Left ventricle myocardium inferior (tissue), 1 donor: ENCODE measurements around the gene ARHGAP32. TPM values are rescaled to one million over a fixed set of nuclear protein-coding genes. Genes with fewer than 3 reads are reported as not detected.

ENCODE experiments used
- DNase-seq: peaks from one replicate; pipeline ENCODE4 v3.0.0-alpha.2; 2020
- H3K27ac ChIP-seq: fragments of 200-600 bp; replicated peaks from 2 replicates; pipeline ENCODE4 v1.8.0; 2021
- H3K27me3 ChIP-seq: fragments of 200-600 bp; 2 replicates; pipeline ENCODE4 v1.8.0; 2021; ENCODE audit warnings: low read depth
- H3K36me3 ChIP-seq: fragments of 200-600 bp; 2 replicates; pipeline ENCODE4 v1.8.0; 2021
- H3K4me1 ChIP-seq: fragments of 200-600 bp; 2 replicates; pipeline ENCODE4 v1.8.0; 2021
- H3K4me3 ChIP-seq: fragments of 200-600 bp; 2 replicates; pipeline ENCODE4 v1.8.0; 2021; ENCODE audit warnings: mild to moderate bottlenecking, moderate library complexity
- H3K9me3 ChIP-seq: fragments of 200-600 bp; replicated peaks from 2 replicates; pipeline ENCODE4 v1.8.0; 2021
- CTCF ChIP-seq: fragments of 200-600 bp; IDR thresholded peaks from 2 replicates; pipeline ENCODE4 v1.8.0; 2021; ENCODE audit warnings: antibody characterized with exemption, mild to moderate bottlenecking, borderline replicate concordance
- intact Hi-C: fragments of 100-400 bp; cut with micrococcal nuclease; formaldehyde crosslinking; loops from one replicate; pipeline ENCODE4 v1.11.0; 2022
- total RNA-seq: library from RNA; stranded (reverse); fragmentation: NEBNext Ultra II Directional; extraction: Animal tissue kit (Norgen Biotek cat#: 25700); gene quantifications from one replicate; pipeline ENCODE4 v1.2.1, GENCODE V29; 2021
- donor health status: DM: no; HTN: yes; CAD: no; lungs with severe emphysema.

ARHGAP32 gene
- total RNA-seq, 1 donor from 2014 or later = 5.3 TPM

GRCh38 chr11:129155745-129156144, 36.4 kb downstream of the ARHGAP32 start:
- Histone ChIP-seq H3K36me3 (peaks cover 16% of the 10 kb centered on the region), H3K9me3 (peaks cover 71% of the 10 kb centered on the region), H3K27me3 (no peaks in the 10 kb centered on the region), H3K4me3 (no peak overlapping the region), H3K4me1 (peaks cover 6% of the 10 kb centered on the region), H3K27ac (no peak overlapping the region)
- no peak for DNase-seq
- intact Hi-C loops = no loop called here
- TF ChIP-seq CTCF = no peak

GRCh38 chr11:129148487-129148886, 43.6 kb downstream of the ARHGAP32 start:
- TF ChIP-seq CTCF = no peak
- Histone ChIP-seq H3K27me3 (no peaks in the 10 kb centered on the region), H3K9me3 (peaks cover 45% of the 10 kb centered on the region), H3K4me1 (no peaks in the 10 kb centered on the region), H3K4me3 (no peak overlapping the region), H3K27ac (no peak overlapping the region), H3K36me3 (no peaks in the 10 kb centered on the region)
- no peak for DNase-seq
- intact Hi-C loops = no loop called here

GRCh38 chr11:129146191-129146590, 45.9 kb downstream of the ARHGAP32 start:
- Histone ChIP-seq H3K4me3 (no peak overlapping the region), H3K9me3 (peaks cover 22% of the 10 kb centered on the region), H3K4me1 (no peaks in the 10 kb centered on the region), H3K27me3 (no peaks in the 10 kb centered on the region), H3K27ac (no peak overlapping the region), H3K36me3 (no peaks in the 10 kb centered on the region)
- intact Hi-C loops = no loop called here
- TF ChIP-seq CTCF = no peak
- DNase-seq = no peak

GRCh38 chr11:129145276-129145675, 46.8 kb downstream of the ARHGAP32 start:
- TF ChIP-seq CTCF = no peak
- intact Hi-C loops = no loop called here
- H3K4me3 ChIP-seq = no peak overlapping the region
- H3K27ac ChIP-seq = no peak overlapping the region
- no peaks in the 10 kb centered on the region for H3K36me3 ChIP-seq
- no peaks in the 10 kb centered on the region for H3K4me1 ChIP-seq
- H3K27me3 ChIP-seq = no peaks in the 10 kb centered on the region
- DNase-seq = no peak
- H3K9me3 ChIP-seq = peaks cover 13% of the 10 kb centered on the region

GRCh38 chr11:129144256-129144655, 47.9 kb downstream of the ARHGAP32 start:
- no peak overlapping the region for H3K27ac ChIP-seq
- no peaks in the 10 kb centered on the region for H3K36me3 ChIP-seq
- TF ChIP-seq CTCF = no peak
- H3K27me3 ChIP-seq = no peaks in the 10 kb centered on the region
- intact Hi-C loops = no loop called here
- H3K4me3 ChIP-seq = no peak overlapping the region
- H3K4me1 ChIP-seq = no peaks in the 10 kb centered on the region
- DNase-seq = no peak
- H3K9me3 ChIP-seq = peaks cover 5% of the 10 kb centered on the region

- DNase-seq = peak; percentile 59
- Histone ChIP-seq H3K27ac (no peak overlapping the region), H3K4me1 (no peaks in the 10 kb centered on the region), H3K9me3 (peaks cover 2% of the 10 kb centered on the region), H3K27me3 (no peaks in the 10 kb centered on the region), H3K36me3 (no peaks in the 10 kb centered on the region), H3K4me3 (no peak overlapping the region)
- no peak for TF ChIP-seq CTCF
- intact Hi-C loops = no loop called here
These were observed 48.8 kb downstream of the ARHGAP32 start for GRCh38 chr11:129143335-129143734.
